ENCODE measurements around the gene CCNY.

CCNY gene

GRCh38 chr10:35580423-35580770 lies 244.1 kb downstream of the CCNY start:
- TF ChIP-seq CTCF (conservative IDR thresholded peaks at IDR 0.05), result no peak
- no peak overlapping the region for H3K27ac ChIP-seq

- no peak for TF ChIP-seq CTCF (conservative IDR thresholded peaks at IDR 0.05)
- no peak overlapping the region for H3K27ac ChIP-seq
Measured at GRCh38 chr10:35581655-35582054, 245.3 kb downstream of the CCNY start.

GRCh38 chr10:35584946-35585345 lies 248.6 kb downstream of the CCNY start:
- TF ChIP-seq CTCF (conservative IDR thresholded peaks at IDR 0.05), result no peak
- H3K27ac ChIP-seq, result no peak overlapping the region

- no peak for TF ChIP-seq CTCF (conservative IDR thresholded peaks at IDR 0.05)
- H3K27ac ChIP-seq, result no peak overlapping the region
Measured at GRCh38 chr10:35585356-35585755, 249.0 kb downstream of the CCNY start.

DNA sequence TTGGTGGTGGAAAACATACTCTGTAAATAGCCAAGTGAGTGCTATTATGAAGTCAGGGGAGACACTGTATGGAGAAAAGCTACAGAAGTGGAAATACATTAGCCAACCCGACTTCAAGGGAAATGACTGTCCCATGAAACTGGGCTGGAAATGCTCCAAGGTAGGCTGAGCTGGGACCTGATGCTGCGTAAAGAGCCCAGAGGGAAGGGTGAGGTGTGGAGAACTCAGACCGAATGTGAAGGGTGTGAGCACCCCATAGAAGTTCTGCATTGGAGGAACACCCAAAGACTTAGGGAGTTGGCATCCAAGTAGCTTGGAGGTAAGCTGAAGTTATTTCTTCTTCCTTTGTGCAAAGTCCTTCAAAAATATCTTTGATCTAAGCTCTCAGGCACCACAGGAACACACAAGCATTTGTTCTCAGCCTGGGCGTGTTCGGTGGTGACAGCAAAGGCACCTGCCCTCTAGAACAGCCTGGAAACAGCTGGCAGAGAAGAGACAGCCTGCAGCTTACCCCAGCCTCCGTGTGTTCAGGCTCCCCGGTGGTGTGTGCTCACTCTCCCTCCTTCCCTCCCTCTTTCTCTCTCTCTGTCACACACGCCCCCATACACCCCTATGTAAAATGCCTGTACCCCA lies 249.7 kb downstream of the CCNY start:
- H3K27ac ChIP-seq, result no peak overlapping the region
- no peak for TF ChIP-seq CTCF (conservative IDR thresholded peaks at IDR 0.05)

GRCh38 chr10:35588836-35589235 lies 252.5 kb downstream of the CCNY start:
- TF ChIP-seq CTCF (conservative IDR thresholded peaks at IDR 0.05), result no peak
- H3K27ac ChIP-seq, result no peak overlapping the region

DNA sequence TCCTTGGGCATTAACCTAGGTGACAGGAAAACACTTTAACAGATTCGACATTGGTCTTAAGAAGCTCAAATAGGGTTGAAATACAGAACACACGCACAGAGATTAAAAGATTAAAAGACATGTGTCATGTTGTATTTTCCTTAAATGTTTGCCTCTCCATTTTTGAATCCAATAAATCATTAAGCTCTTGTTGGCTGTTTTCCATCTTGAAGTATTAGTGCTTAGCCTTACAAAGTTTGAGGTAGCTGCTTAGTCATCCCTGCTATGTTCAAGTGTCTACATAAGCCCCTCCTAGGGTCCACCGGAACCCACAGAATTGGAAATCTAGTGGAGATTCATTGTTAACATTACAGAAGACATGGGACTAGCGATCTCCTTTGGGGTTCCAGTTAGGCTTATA lies 256.1 kb downstream of the CCNY start:
- no peak overlapping the region for H3K27ac ChIP-seq

More for the DNA sequence above, 256.1 kb downstream of the CCNY start:
- no peak for TF ChIP-seq CTCF (conservative IDR thresholded peaks at IDR 0.05)
